GM12872 (cell line): ENCODE measurements around the gene HTRA1.

Experiments used
- TF ChIP-seq, protein P1 (sequence below): IDR thresholded peaks from 3 replicates; pipeline ENCODE4 v1.5.1; 2011; ENCODE audit warnings: low read depth, mild to moderate bottlenecking, low read length, moderate library complexity; ENCODE audit not compliant: insufficient read depth

The HTRA1 gene

DNA sequence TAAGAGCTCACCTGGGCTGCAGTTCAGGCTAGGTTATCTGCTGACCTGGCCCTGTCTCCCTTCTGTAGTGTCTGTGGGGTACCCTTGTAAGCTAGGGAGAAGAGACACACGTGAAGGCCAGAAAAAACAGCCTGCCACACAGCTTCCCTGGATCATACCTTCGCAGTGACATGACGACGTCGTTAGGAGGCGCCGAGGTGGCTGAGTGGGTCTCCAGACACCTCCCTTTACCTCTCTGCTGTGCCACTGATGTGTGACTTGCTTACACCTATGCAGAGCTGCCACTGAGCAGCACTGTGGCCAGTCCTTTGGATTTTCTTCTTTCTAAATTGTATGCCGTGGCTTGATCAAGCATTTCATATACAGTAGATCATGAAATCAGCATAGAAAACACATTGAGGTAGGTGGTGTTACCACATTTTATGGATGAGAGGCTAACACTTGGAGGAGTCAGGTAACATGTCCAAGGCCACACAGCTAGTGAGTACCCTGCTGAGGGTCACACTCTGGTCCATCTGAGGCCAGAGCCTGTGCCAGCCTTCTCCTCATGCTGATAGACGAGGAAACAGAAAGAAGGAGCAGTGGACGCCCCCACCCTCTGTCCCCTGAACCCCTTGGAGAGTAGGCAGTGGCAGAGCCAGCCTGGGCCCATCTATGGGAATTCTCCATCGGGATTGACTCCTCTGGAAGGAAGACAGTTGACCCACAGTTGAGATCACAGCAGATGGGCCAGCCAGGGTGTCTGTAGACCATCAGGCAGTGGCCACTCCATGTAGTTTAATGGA is 23.1 kb downstream of the HTRA1 start:
- TF ChIP-seq, protein P1, sequence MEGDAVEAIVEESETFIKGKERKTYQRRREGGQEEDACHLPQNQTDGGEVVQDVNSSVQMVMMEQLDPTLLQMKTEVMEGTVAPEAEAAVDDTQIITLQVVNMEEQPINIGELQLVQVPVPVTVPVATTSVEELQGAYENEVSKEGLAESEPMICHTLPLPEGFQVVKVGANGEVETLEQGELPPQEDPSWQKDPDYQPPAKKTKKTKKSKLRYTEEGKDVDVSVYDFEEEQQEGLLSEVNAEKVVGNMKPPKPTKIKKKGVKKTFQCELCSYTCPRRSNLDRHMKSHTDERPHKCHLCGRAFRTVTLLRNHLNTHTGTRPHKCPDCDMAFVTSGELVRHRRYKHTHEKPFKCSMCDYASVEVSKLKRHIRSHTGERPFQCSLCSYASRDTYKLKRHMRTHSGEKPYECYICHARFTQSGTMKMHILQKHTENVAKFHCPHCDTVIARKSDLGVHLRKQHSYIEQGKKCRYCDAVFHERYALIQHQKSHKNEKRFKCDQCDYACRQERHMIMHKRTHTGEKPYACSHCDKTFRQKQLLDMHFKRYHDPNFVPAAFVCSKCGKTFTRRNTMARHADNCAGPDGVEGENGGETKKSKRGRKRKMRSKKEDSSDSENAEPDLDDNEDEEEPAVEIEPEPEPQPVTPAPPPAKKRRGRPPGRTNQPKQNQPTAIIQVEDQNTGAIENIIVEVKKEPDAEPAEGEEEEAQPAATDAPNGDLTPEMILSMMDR = no peak

DNA sequence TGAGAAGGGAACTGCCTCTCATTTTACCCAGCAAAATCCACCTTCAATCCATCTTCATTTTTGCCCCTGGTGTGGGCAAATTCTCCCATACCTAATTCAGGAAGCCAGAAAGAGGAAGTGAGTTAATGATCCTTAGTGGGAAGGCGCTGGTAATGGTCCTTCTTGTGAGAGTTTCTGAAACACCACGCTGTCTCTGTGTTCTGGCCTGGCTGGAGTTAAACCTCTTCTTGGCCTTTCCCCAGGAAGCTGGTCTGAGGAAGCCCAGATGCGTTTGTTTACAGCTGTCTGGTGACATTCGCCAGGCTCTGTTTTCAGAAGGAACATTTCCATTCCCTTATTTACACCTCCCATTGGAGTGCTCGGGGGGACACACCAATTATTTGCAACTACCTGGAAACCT is 24.3 kb downstream of the HTRA1 start:
- TF ChIP-seq, protein P1 = no peak

DNA sequence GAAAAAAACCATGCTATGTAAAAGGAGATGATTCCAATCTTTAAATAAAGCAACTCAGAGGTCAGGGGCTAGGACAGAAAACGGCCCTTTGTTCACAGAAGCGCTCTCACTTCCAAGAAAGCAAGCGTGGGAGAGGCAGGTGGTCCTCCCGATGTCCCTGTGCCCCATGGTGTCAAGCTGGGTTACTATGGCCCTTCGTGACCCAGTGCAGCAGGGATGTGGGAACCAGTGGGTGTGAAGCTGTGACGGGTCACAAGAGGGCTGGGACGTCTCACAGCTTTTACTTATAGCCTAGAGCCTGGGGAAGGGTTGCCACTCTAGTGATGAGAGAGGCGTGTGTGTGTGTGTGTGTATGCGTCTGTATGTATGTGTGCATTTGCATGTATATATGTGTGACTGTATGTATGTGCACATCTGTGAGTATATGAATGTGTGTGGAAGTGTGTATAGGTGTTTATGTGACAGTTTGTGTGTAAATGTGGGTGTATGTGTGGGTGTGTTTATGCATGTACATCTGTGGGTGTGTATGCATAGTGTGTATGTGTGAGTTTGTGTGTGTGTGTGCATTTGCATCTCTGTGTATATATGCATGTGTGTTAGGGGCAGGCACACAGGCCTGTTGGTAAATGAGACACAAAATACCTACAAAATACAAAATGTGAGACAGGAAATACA is 25.2 kb downstream of the HTRA1 start:
- TF ChIP-seq, protein P1 = no peak

DNA sequence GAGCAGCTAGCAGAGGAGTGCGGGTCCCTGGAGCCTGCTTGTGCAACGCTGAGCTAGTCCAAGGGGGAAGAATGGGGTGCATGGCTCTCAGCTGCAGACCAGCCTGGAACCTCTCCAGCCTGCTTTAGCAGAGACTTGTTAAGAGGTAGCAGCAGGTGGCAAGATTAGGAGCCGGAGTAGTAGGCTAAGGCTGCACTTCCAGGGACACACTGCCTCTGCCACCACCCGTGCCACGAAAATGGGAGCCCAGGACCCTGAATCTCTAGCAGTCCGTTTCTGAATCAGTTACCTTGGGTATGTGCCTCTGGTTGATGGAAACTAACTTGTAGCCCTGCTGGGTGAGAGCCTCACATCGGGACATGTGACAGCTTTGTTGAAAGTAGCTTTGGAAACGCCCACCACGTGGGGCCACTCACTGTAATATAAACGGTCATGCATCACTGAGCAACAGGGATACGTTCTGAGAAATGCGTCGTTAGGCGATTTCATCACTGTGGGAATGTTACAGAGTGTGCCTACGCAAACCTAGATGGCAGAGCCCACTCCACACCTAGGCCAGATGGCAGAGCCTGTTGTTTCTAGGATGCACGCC is 25.9 kb downstream of the HTRA1 start:
- TF ChIP-seq, protein P1 = no peak

DNA sequence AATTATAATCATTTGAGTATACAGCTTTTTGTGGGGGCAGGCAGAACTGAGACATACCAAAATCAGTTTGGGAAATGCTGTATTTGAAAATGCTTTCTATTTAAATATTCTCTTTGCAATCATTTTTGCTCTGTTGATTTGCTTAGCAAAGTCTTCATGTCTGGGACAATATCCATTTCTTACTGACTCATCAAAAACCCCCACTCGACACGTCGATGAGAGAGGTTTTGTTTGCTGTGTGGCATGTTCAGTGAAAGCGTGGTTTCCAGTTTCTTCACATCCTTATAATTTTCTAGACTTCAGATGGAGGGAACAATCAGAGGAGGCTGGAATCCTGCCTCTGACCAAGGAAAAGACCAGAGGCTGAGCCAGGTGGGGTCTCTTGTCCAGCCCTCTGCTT is 28.9 kb downstream of the HTRA1 start:
- TF ChIP-seq, protein P1 = no peak

DNA sequence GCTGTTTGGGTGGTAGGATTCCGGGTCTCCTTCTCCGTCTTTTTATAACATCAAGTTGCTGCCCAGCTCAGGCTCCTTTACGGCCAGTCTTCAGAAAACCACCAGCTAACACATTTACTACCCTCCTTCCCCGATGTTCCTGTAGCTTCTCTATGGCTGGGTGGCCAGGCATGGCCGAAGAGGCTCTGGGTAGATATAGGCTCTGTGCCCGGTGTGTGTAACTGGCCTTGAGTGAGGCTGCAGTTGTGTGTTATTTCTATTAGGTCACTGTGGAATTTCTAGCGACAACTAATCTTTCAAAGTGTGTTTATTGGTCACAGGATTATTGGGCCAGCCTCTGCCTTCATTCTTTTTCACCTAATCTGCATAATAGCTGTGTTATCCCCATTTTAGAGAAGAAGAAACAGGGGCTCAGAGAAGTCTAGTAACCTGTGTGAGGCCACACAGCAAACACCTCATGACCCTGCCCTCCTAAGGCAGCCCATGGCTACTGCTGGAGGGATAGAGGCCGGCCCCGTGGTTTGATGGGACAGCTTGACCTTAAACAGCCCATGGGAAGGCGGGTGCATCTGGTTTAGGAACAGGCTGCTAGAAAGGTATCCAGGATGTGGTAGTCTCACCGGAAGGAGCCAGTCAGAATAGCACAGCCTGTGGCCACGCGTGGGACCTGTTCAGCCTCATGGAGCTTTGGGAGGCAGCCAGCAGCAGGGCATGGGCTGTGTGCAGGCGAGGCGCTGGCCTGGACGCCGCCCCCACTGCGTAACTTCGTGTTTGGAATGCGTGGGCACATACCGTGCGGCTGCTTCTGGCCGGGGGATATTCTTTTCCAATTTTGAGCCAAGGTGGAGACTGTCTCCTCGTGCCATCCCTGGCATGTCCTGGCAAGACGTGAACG is 29.7 kb downstream of the HTRA1 start:
- TF ChIP-seq, protein P1 = no peak
